GM21737 (cell line): ENCODE measurements around the gene MICU1.
"Not testable (repeated sequence)": the region's sequence is repeated elsewhere in the genome, so short reads cannot be mapped to it uniquely, and the experiment has no call there.

Experiments
- ATAC-seq: cut with Tn5 transposase; IDR thresholded peaks from one replicate; pipeline ENCODE4 v1.9.1; 2021; ENCODE audit warnings: mild to moderate bottlenecking, moderate library complexity; ENCODE audit not compliant: unreplicated experiment

Gene MICU1

GRCh38 chr10:72564596-72564995 lies 61.3 kb downstream of the MICU1 start:
- ATAC-seq, result no peak

GRCh38 chr10:72563327-72563932 lies 62.4 kb downstream of the MICU1 start:
- ATAC-seq, result peak; percentile 69

- ATAC-seq, result no peak
Measured at GRCh38 chr10:72561745-72562166, 64.1 kb downstream of the MICU1 start.

- ATAC-seq, result no peak
Measured at GRCh38 chr10:72557362-72557761, 68.5 kb downstream of the MICU1 start.

GRCh38 chr10:72552857-72553256 lies 73.0 kb downstream of the MICU1 start:
- no peak for ATAC-seq

- ATAC-seq, result no peak
Measured at GRCh38 chr10:72550239-72550638, 75.6 kb downstream of the MICU1 start.

GRCh38 chr10:72545546-72545945 lies 80.3 kb downstream of the MICU1 start:
- no peak for ATAC-seq

GRCh38 chr10:72543855-72544254 lies 82.0 kb downstream of the MICU1 start:
- ATAC-seq, result not testable (repeated sequence)

- ATAC-seq, result no peak
Measured at GRCh38 chr10:72542396-72542815, 83.5 kb downstream of the MICU1 start.

GRCh38 chr10:72541337-72541736 lies 84.5 kb downstream of the MICU1 start:
- no peak for ATAC-seq

GRCh38 chr10:72540193-72540807 lies 85.6 kb downstream of the MICU1 start:
- no peak for ATAC-seq

GRCh38 chr10:72539137-72539536 lies 86.7 kb downstream of the MICU1 start:
- ATAC-seq, result no peak

- ATAC-seq, result no peak
Measured at GRCh38 chr10:72525689-72526088, 100.2 kb downstream of the MICU1 start.

GRCh38 chr10:72525277-72525676 lies 100.6 kb downstream of the MICU1 start:
- no peak for ATAC-seq

GRCh38 chr10:72524489-72524888 lies 101.4 kb downstream of the MICU1 start:
- no peak for ATAC-seq

- ATAC-seq, result no peak
Measured at GRCh38 chr10:72523932-72524396, 101.9 kb downstream of the MICU1 start.

- no peak for ATAC-seq
Measured at GRCh38 chr10:72523062-72523461, 102.8 kb downstream of the MICU1 start.

GRCh38 chr10:72517244-72517643 lies 108.6 kb downstream of the MICU1 start:
- ATAC-seq, result no peak

GRCh38 chr10:72515455-72515854 lies 110.4 kb downstream of the MICU1 start:
- ATAC-seq, result no peak

- ATAC-seq, result no peak
Measured at GRCh38 chr10:72513910-72514309, 112.0 kb downstream of the MICU1 start.

GRCh38 chr10:72511459-72511858 lies 114.4 kb downstream of the MICU1 start:
- no peak for ATAC-seq

- no peak for ATAC-seq
Measured at GRCh38 chr10:72509941-72510340, 115.9 kb downstream of the MICU1 start.
